ENCODE data around the gene LYRM4. TPM values are rescaled to one million over a fixed set of nuclear protein-coding genes. Genes with fewer than 3 reads are reported as not detected.

LYRM4 gene
- total RNA-seq, 1 donor from 2014 or later: 39.3 TPM

GRCh38 chr6:5179917-5180316 lies 80.8 kb downstream of the LYRM4 start:
- H3K36me3 Mint-ChIP-seq (ENCODE audit: low read depth): no peaks in the 10 kb centered on the region

DNA sequence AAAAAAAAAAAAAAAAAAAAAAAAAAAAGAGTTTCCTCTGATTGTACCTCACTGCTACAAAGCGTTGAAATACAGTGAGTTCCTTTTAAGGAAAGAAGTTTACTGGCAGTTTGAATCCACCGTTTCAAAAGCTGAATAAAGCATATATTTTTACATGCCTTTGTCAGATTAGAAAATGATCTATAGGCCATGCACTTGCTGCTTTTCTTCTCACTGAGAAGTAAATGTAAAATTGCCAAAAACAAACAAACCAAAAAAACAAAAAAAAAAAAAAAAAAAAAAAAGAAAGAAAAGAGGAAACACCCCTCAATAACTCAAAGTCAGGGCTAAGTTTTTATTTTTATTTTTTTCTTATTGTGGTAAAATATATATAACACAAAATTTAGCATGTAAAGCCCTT lies 81.9 kb downstream of the LYRM4 start:
- DNase-seq (ENCODE audit: low read depth, low spot score): no peak
- no peaks in the 10 kb centered on the region for H3K36me3 Mint-ChIP-seq (ENCODE audit: low read depth)
- H3K27me3 Mint-ChIP-seq (ENCODE audit: low read depth): no peaks in the 10 kb centered on the region
- no peak for TF ChIP-seq CTCF (conservative IDR thresholded peaks at IDR 0.05)
- no peaks in the 10 kb centered on the region for H3K9me3 Mint-ChIP-seq
- H3K27ac Mint-ChIP-seq (ENCODE audit: unreplicated experiment): no peak overlapping the region
- H3K4me1 Mint-ChIP-seq: peaks cover 38% of the 10 kb centered on the region
- H3K4me3 Mint-ChIP-seq: no peak overlapping the region

More at GRCh38 chr6:5179917-5180316, 80.8 kb downstream of the LYRM4 start:
- Mint-ChIP-seq H3K27ac (ENCODE audit: unreplicated experiment) (no peak overlapping the region), H3K4me1 (peaks cover 27% of the 10 kb centered on the region), H3K4me3 (no peak overlapping the region), H3K9me3 (no peaks in the 10 kb centered on the region), H3K27me3 (ENCODE audit: low read depth) (no peaks in the 10 kb centered on the region)
- no peak for TF ChIP-seq CTCF (conservative IDR thresholded peaks at IDR 0.05)
- DNase-seq (ENCODE audit: low read depth, low spot score): no peak

DNA sequence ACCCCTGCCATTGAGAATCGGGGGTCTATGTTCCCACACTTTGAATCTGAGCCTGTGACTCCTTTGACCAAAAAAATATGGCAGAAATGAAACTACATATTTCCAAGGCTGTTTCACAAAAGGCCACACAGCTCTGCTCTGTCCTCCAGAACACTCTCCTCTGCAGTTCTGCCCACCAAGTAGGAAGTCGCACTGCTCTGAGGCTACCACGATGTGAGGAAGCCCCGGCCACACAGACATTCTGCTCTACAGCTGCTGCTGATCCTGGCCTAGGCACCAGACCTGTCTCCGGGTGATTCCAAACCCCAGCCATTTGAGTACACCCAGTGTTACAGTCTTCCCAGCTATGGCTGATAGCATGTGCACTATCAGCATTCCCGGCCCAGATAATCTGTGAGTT lies 85.1 kb downstream of the LYRM4 start:
- Mint-ChIP-seq H3K36me3 (ENCODE audit: low read depth) (no peaks in the 10 kb centered on the region), H3K4me3 (no peak overlapping the region), H3K27me3 (ENCODE audit: low read depth) (no peaks in the 10 kb centered on the region), H3K27ac (ENCODE audit: unreplicated experiment) (no peak overlapping the region), H3K4me1 (peaks cover 61% of the 10 kb centered on the region), H3K9me3 (no peaks in the 10 kb centered on the region)
- no peak for TF ChIP-seq CTCF (conservative IDR thresholded peaks at IDR 0.05)
- no peak for DNase-seq (ENCODE audit: low read depth, low spot score)

DNA sequence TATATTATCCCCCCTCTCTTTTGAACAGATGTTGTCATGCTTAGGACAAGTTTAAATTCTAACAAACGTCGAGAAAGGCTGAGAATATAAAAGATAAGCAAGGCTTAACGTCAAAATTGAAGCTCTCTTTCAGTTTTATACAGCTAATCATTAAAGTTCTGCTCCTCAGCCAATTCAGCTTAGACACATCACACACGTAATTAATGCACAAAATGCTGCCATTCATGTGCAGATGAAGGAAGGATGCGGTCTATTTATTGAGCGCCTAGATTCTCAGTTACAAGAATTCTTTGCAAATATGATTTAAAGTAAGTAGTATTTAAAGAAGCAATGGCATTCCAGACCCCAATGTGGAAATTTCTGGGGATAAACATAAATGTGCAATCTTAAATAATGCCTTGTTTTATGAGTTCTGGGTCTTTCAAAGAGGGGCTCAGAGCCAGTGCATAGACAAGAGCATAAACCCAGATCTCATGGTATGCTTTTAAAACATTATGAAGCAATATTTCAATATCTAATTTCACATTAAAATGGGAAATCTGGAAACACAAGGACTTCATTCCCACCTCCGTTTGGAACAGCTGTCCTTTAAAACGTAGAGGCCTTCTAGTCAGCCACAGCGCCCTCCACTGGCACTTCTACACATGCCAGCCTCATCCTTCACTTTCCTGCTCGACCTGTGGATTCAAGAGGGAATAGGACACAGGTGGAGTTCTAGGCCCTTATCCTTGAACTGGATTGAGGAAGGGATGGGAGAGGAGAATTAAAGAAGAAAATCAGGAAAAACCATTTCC lies 85.8 kb downstream of the LYRM4 start:
- DNase-seq (ENCODE audit: low read depth, low spot score): peak; percentile 33
- no peaks in the 10 kb centered on the region for H3K9me3 Mint-ChIP-seq

GRCh38 chr6:5174244-5174643 lies 86.5 kb downstream of the LYRM4 start:
- Mint-ChIP-seq H3K9me3 (no peaks in the 10 kb centered on the region), H3K27ac (ENCODE audit: unreplicated experiment) (peak overlapping the region; percentile 46), H3K36me3 (ENCODE audit: low read depth) (no peaks in the 10 kb centered on the region), H3K27me3 (ENCODE audit: low read depth) (no peaks in the 10 kb centered on the region), H3K4me3 (peak overlapping the region; percentile 47), H3K4me1 (peaks cover 58% of the 10 kb centered on the region)
- TF ChIP-seq CTCF (conservative IDR thresholded peaks at IDR 0.05): no peak
- DNase-seq (ENCODE audit: low read depth, low spot score): no peak

More for the DNA sequence above, 85.8 kb downstream of the LYRM4 start:
- Mint-ChIP-seq H3K4me3 (no peak overlapping the region), H3K4me1 (peaks cover 61% of the 10 kb centered on the region), H3K27ac (ENCODE audit: unreplicated experiment) (peak overlapping the region; percentile 83), H3K27me3 (ENCODE audit: low read depth) (no peaks in the 10 kb centered on the region), H3K36me3 (ENCODE audit: low read depth) (no peaks in the 10 kb centered on the region)
- peak; percentile 61 for TF ChIP-seq CTCF (conservative IDR thresholded peaks at IDR 0.05)

All from neural crest cell (in vitro differentiated cells).